Tibial nerve (tissue), 4 donors: ENCODE results near the gene BCL2L14. TPM values are rescaled to one million over a fixed set of nuclear protein-coding genes. Genes with fewer than 3 reads are reported as not detected.
"Not testable (repeated sequence)": the region's sequence is repeated elsewhere in the genome, so short reads cannot be mapped to it uniquely, and the experiment has no call there.

Experiments
- DNase-seq, 2 donors: peaks; one replicate each; pipeline ENCODE4 v3.0.0-alpha.2; 2019; ENCODE audit warnings: low spot score in 2 of 2
- H3K27ac ChIP-seq, 4 donors: fragments of 200-600 bp; sonication (generic) in 3 of 4; one replicate each; pipeline ENCODE4 v1.5.1; 2017 to 2019; ENCODE audit warnings: mild to moderate bottlenecking in 1 of 4
- H3K27me3 ChIP-seq, 2 donors: fragments of 200-600 bp; sonication (generic) in 1 of 2; one replicate each; pipeline versions ENCODE4 v1.5.1 to v1.6.0; 2017 to 2019
- H3K36me3 ChIP-seq, 3 donors: fragments of 200-600 bp; sonication (generic); one replicate each; pipeline ENCODE4 v1.5.1; 2018 to 2019
- H3K4me1 ChIP-seq, 4 donors: fragments of 200-600 bp; sonication (generic) in 3 of 4; one replicate each; pipeline ENCODE4 v1.5.1; 2017 to 2019
- H3K4me3 ChIP-seq, 4 donors: fragments of 200-600 bp; sonication (generic) in 3 of 4; one replicate each; pipeline ENCODE4 v1.5.1; 2017 to 2019; ENCODE audit warnings: mild to moderate bottlenecking in 1 of 4, moderate library complexity in 1 of 4
- H3K9me3 ChIP-seq, 4 donors: fragments of 200-600 bp; sonication (generic) in 3 of 4; one replicate each; pipeline ENCODE4 v1.5.1; 2017 to 2019
- CTCF ChIP-seq, 5 experiments: fragments of 200-600 bp in 3 of 5; fragments of 450-650 bp in 2 of 5; sonication (generic) in 3 of 5; IDR thresholded peaks; one replicate each; pipeline ENCODE4 v1.5.1; 2016 to 2019; ENCODE audit warnings: antibody characterized with exemption in 5 of 5, mild to moderate bottlenecking in 3 of 5, moderate library complexity in 2 of 5
- EP300 ChIP-seq, 2 donors: sonication (generic); formaldehyde crosslinking; IDR thresholded peaks; one replicate each; pipeline ENCODE4 v1.6.1; 2017; ENCODE audit warnings: antibody characterized with exemption in 2 of 2, mild to moderate bottlenecking in 1 of 2
- POLR2A ChIP-seq, 2 donors: fragments of 450-650 bp; IDR thresholded peaks; one replicate each; pipeline ENCODE4 v1.6.1; 2017; ENCODE audit warnings: antibody characterized with exemption in 2 of 2, mild to moderate bottlenecking in 2 of 2, moderate library complexity in 2 of 2
- WGBS, 2 donors: methylation state at CpG; one replicate each; pipeline ENCODE4 v1.1.5; 2018; 5-methylcytosine and 5-hydroxymethylcytosine counted together
- total RNA-seq, 4 donors: library from RNA; depleted of rRNA; stranded (reverse); fragments of >200 nt; gene quantifications; one replicate each; pipeline ENCODE4 v1.1.0, GENCODE V29; 2016

Gene BCL2L14
- total RNA-seq, 4 donors from 2014 or later: not detected

GRCh38 chr12:12107678-12108077 is 36.9 kb downstream of the BCL2L14 start:
- H3K36me3 ChIP-seq: peaks cover 0 to 37% (median 0%) of the 10 kb centered on the region in 3 donors
- 79 to 84% methylated on average over 6 of the region's 6 CpGs for WGBS, 2 donors

DNA sequence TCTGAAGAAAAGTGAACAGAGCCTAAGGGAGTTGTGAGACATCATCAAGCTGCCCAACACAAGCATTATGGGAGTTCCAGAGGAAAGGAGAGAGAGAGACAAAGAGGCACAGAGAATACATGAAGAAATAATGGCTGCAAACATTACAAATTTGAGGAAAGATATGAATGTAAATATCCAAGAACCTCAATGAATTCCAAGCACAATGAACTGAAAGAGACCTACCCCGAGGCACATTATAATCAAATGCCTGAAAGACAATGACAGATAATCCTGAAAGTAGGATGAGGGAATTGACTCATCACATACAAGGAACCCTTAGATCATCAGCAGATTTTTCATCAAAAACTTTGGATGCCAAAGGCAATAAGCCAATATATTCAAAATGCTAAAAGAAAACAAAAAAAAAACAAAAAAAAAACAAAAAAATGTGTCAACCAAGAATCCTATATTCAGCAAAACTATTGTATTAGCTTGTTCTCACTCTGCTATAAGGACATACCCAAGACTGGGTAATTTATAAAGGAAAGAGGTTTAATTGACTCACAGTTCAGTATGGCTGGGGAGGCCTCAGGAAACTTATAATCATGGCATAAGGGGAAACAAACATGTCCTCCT is 37.8 kb downstream of the BCL2L14 start:
- H3K27ac ChIP-seq: no peak overlapping the region
- H3K36me3 ChIP-seq: peaks cover 0 to 40% (median 0%) of the 10 kb centered on the region in 3 donors
- WGBS, 2 donors: 84 to 93% methylated on average over 1 of the region's 1 CpG
- no peaks in the 10 kb centered on the region for H3K27me3 ChIP-seq
- no peak for DNase-seq
- no peak overlapping the region for H3K4me3 ChIP-seq
- H3K9me3 ChIP-seq: peaks cover 0 to 32% (median 7%) of the 10 kb centered on the region in 4 donors
- TF ChIP-seq EP300 (IDR thresholded peaks at IDR 0.05) (no peak), CTCF (IDR thresholded peaks at IDR 0.05) (no peak), POLR2A (IDR thresholded peaks at IDR 0.05) (no peak)
- H3K4me1 ChIP-seq: no peaks in the 10 kb centered on the region

More at GRCh38 chr12:12107678-12108077, 36.9 kb downstream of the BCL2L14 start:
- TF ChIP-seq EP300 (IDR thresholded peaks at IDR 0.05) (no peak), POLR2A (IDR thresholded peaks at IDR 0.05) (no peak), CTCF (IDR thresholded peaks at IDR 0.05) (no peak)
- Histone ChIP-seq H3K4me3 (no peak overlapping the region), H3K27me3 (no peaks in the 10 kb centered on the region), H3K9me3 (peaks cover 0 to 32% (median 7%) of the 10 kb centered on the region in 4 donors), H3K27ac (no peak overlapping the region), H3K4me1 (no peaks in the 10 kb centered on the region)
- DNase-seq: no peak

DNA sequence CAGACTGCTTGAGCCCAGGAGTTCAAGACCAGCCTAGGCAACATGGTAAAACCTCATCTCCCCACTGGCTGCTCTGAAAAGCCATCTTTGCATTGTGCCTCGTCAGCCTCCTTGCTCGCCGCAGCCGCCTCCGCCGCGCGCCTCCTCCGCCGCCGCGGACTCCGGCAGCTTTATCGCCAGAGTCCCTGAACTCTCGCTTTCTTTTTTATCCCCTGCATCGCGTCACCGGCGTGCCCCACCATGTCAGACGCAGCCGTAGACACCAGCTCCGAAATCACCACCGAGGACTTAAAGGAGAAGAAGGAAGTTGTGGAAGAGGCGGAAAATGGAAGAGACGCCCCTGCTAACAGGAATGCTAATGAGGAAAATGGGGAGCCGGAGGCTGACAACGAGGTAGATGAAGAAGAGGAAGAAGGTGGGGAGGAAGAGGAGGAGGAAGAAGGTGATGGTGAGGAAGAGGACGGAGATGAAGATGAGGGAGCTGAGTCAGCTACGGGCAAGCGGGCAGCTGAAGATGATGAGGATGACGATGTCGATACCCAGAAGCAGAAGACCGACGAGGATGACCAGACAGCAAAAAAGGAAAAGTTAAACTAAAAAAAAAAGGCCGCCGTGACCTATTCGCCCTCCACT is 40.3 kb downstream of the BCL2L14 start:
- not testable (repeated sequence) for H3K4me1 ChIP-seq, H3K27ac ChIP-seq, H3K27me3 ChIP-seq, DNase-seq
- peaks cover 0 to 43% (median 0%) of the 10 kb centered on the region in 3 donors for H3K36me3 ChIP-seq
- 91 to 96% methylated on average over 37 of the region's 37 CpGs for WGBS, 2 donors
- peak overlapping the region in 2 of 4 donors; percentile 5 to 18 for H3K4me3 ChIP-seq
- peaks cover 0 to 28% (median 7%) of the 10 kb centered on the region in 4 donors for H3K9me3 ChIP-seq

GRCh38 chr12:12115514-12115913 is 44.8 kb downstream of the BCL2L14 start:
- peaks cover 0 to 42% (median 0%) of the 10 kb centered on the region in 3 donors for H3K36me3 ChIP-seq
- H3K4me3 ChIP-seq: no peak overlapping the region
- no peaks in the 10 kb centered on the region for H3K4me1 ChIP-seq
- DNase-seq: no peak
- H3K9me3 ChIP-seq: no peaks in the 10 kb centered on the region
- WGBS, 2 donors: 72 to 73% methylated on average over 4 of the region's 4 CpGs
- H3K27ac ChIP-seq: no peak overlapping the region
- H3K27me3 ChIP-seq: no peaks in the 10 kb centered on the region
- TF ChIP-seq CTCF (IDR thresholded peaks at IDR 0.05): no peak
- TF ChIP-seq POLR2A (IDR thresholded peaks at IDR 0.05): no peak
- TF ChIP-seq EP300 (IDR thresholded peaks at IDR 0.05): no peak

DNA sequence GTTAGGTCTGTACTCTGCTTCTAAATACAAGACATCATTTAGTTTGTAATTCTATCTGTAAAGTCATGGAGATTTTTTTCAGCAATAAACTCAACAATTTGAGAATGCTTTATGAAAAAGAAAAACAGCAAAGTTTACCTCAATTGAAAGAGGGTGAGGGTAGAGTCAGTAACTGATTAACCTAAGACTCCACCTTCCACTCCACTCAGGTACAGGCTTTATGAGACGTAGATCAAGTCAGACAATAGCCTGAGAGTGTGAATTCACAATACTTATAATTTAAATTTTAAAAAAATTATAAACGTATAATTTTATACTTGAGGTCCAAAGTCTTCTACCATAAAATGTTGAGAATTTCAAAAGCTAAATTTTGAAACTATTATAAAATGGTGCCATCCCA is 45.9 kb downstream of the BCL2L14 start:
- DNase-seq: no peak
- WGBS, 2 donors: 94 to 98% methylated on average over 2 of the region's 2 CpGs
- H3K9me3 ChIP-seq: no peaks in the 10 kb centered on the region
- TF ChIP-seq EP300 (IDR thresholded peaks at IDR 0.05) (no peak), POLR2A (IDR thresholded peaks at IDR 0.05) (no peak), CTCF (IDR thresholded peaks at IDR 0.05) (no peak)
- no peak overlapping the region for H3K4me3 ChIP-seq
- H3K4me1 ChIP-seq: no peaks in the 10 kb centered on the region
- no peaks in the 10 kb centered on the region for H3K27me3 ChIP-seq
- peaks cover 0 to 44% (median 0%) of the 10 kb centered on the region in 3 donors for H3K36me3 ChIP-seq
- H3K27ac ChIP-seq: no peak overlapping the region
